Fibroblast of villous mesenchyme (primary cell): Measurements from ENCODE around the gene KRTAP10-2. TPM values are rescaled to one million over a fixed set of nuclear protein-coding genes. Genes with fewer than 3 reads are reported as not detected.

Experiments
- DNase-seq: peaks from one replicate; pipeline ENCODE4 v3.0.0-alpha.2; 2010; ENCODE audit warnings: low read depth
- H3K4me3 ChIP-seq: 2 replicates; pipeline ENCODE4 v1.5.1; 2011; ENCODE audit warnings: low read depth, mild to moderate bottlenecking, low read length
- CTCF ChIP-seq: IDR thresholded peaks from 2 replicates; pipeline ENCODE4 v1.5.1; 2012; ENCODE audit warnings: low read depth, mild to moderate bottlenecking, low read length; ENCODE audit not compliant: insufficient read depth
- total RNA-seq: library from RNA; depleted of rRNA; stranded (reverse); fragments of >200 nt; gene quantifications from 2 replicates; pipeline ENCODE4 v1.2.3, GENCODE V29; 2012

KRTAP10-2 gene
- total RNA-seq, 1 donor, result not detected

- TF ChIP-seq CTCF, result no peak
- no peak for DNase-seq
- H3K4me3 ChIP-seq, result no peak overlapping the region
These were observed 48.9 kb downstream of the KRTAP10-2 start for GRCh38 chr21:44502171-44502958.

Other genes starting within 250 kb of the KRTAP10-2 start
- gene CFAP410, start 212.1 kb downstream of the KRTAP10-2 start, total RNA-seq, result 9.5 and 17.4 TPM in 2 replicates
- gene TRPM2, start 197.9 kb downstream of the KRTAP10-2 start, total RNA-seq, result under 0.01 and 0.32 TPM in 2 replicates
- gene LRRC3, start 96.0 kb downstream of the KRTAP10-2 start, total RNA-seq, result under 0.01 and 0.64 TPM in 2 replicates
- gene KRTAP10-1, start 11.3 kb downstream of the KRTAP10-2 start, total RNA-seq, result not detected in 2 replicates
- gene KRTAP10-3, start 7.3 kb upstream of the KRTAP10-2 start, total RNA-seq, result not detected in 2 replicates
- not detected in 2 replicates for gene KRTAP10-4, start 22.2 kb upstream of the KRTAP10-2 start, total RNA-seq
- gene KRTAP10-5, start 29.1 kb upstream of the KRTAP10-2 start, total RNA-seq, result not detected in 2 replicates
- gene KRTAP10-6, start 41.0 kb upstream of the KRTAP10-2 start, total RNA-seq, result not detected in 2 replicates
- not detected in 2 replicates for gene KRTAP10-7, start 49.1 kb upstream of the KRTAP10-2 start, total RNA-seq
- not detected in 2 replicates for gene KRTAP10-8, start 60.6 kb upstream of the KRTAP10-2 start, total RNA-seq
- gene KRTAP10-9, start 75.6 kb upstream of the KRTAP10-2 start, total RNA-seq, result not detected in 2 replicates
- not detected in 2 replicates for gene KRTAP10-10, start 85.9 kb upstream of the KRTAP10-2 start, total RNA-seq
- not detected in 2 replicates for gene KRTAP10-11, start 94.9 kb upstream of the KRTAP10-2 start, total RNA-seq
- not detected in 2 replicates for gene KRTAP12-4, start 103.2 kb upstream of the KRTAP10-2 start, total RNA-seq
- gene KRTAP12-3, start 106.4 kb upstream of the KRTAP10-2 start, total RNA-seq, result not detected in 2 replicates
- not detected in 2 replicates for gene KRTAP12-2, start 115.4 kb upstream of the KRTAP10-2 start, total RNA-seq
- not detected in 2 replicates for gene KRTAP12-1, start 130.7 kb upstream of the KRTAP10-2 start, total RNA-seq
- not detected in 2 replicates for gene KRTAP10-12, start 145.7 kb upstream of the KRTAP10-2 start, total RNA-seq
- under 0.01 TPM in 1 of 2 replicates, not detected in the other for gene TSPEAR, start 160.1 kb upstream of the KRTAP10-2 start, total RNA-seq